Ishikawa (cell line): ENCODE measurements around the gene LRIT1.

ENCODE experiments used
- CEBPB ChIP-seq: IDR thresholded peaks from 2 replicates; pipeline ENCODE4 v1.6.1; 2012
- CREB1 ChIP-seq: IDR thresholded peaks from 2 replicates; pipeline ENCODE4 v1.6.1; 2012; ENCODE audit warnings: low read depth
- EGR1 ChIP-seq: IDR thresholded peaks from 2 replicates; pipeline ENCODE4 v1.6.1; 2012
- EP300 ChIP-seq: IDR thresholded peaks from 2 replicates; pipeline ENCODE4 v1.6.1; 2012; ENCODE audit warnings: borderline replicate concordance
- MAX ChIP-seq: IDR thresholded peaks from 2 replicates; pipeline ENCODE4 v1.6.1; 2012
- RAD21 ChIP-seq: IDR thresholded peaks from 2 replicates; pipeline ENCODE4 v1.6.1; 2012; ENCODE audit warnings: low read depth
- REST ChIP-seq: IDR thresholded peaks from 2 replicates; pipeline ENCODE4 v1.6.1; 2012; ENCODE audit warnings: low read depth, mild to moderate bottlenecking
- TAF1 ChIP-seq: IDR thresholded peaks from 2 replicates; pipeline ENCODE4 v1.6.1; 2012; ENCODE audit warnings: low read depth, mild to moderate bottlenecking
- TCF12 ChIP-seq: IDR thresholded peaks from 2 replicates; pipeline ENCODE4 v1.6.1; 2012; ENCODE audit warnings: low read depth
- TEAD4 ChIP-seq: IDR thresholded peaks from 2 replicates; pipeline ENCODE4 v1.6.1; 2012
- USF1 ChIP-seq: IDR thresholded peaks from 2 replicates; pipeline ENCODE4 v1.6.1; 2012
- YY1 ChIP-seq: IDR thresholded peaks from 2 replicates; pipeline ENCODE4 v1.6.1; 2012; ENCODE audit warnings: low read depth
- ZBTB7A ChIP-seq: IDR thresholded peaks from 2 replicates; pipeline ENCODE4 v1.6.1; 2012; ENCODE audit warnings: low read depth

GRCh38 chr10:84211566-84211965 is 29.8 kb downstream of the LRIT1 start:
- no peak for TF ChIP-seq RAD21
- no peak for TF ChIP-seq REST
- no peak for TF ChIP-seq TEAD4
- no peak for TF ChIP-seq TAF1
- TF ChIP-seq EP300: no peak
- TF ChIP-seq YY1: no peak
- no peak for TF ChIP-seq EGR1
- TF ChIP-seq MAX: no peak
- no peak for TF ChIP-seq CEBPB
- TF ChIP-seq CREB1: no peak
- TF ChIP-seq USF1: no peak
- no peak for TF ChIP-seq ZBTB7A
- no peak for TF ChIP-seq TCF12
